Hepatocyte (in vitro differentiated cells): Measurements from ENCODE around the gene SLC16A9.

Source experiments
- EZH2 ChIP-seq: fragments of 200-600 bp; sonication (generic); IDR thresholded peaks from 2 replicates; pipeline ENCODE4 v1.6.1; 2016; ENCODE audit warnings: antibody characterized with exemption, mild to moderate bottlenecking, borderline replicate concordance
- EZH2phosphoT487 ChIP-seq: fragments of 200-600 bp; sonication (generic); IDR thresholded peaks from one replicate; pipeline ENCODE4 v1.6.1; 2018; ENCODE audit warnings: antibody characterized with exemption, mild to moderate bottlenecking, low read depth, moderate library complexity; ENCODE audit not compliant: unreplicated experiment, severe bottlenecking
- TF ChIP-seq, protein P1 (sequence below): fragments of 200-600 bp; sonication (generic); IDR thresholded peaks from 2 replicates; pipeline ENCODE4 v1.5.1; 2016; ENCODE audit warnings: antibody characterized with exemption, mild to moderate bottlenecking; ENCODE audit not compliant: poor library complexity

- TF ChIP-seq, protein P1, sequence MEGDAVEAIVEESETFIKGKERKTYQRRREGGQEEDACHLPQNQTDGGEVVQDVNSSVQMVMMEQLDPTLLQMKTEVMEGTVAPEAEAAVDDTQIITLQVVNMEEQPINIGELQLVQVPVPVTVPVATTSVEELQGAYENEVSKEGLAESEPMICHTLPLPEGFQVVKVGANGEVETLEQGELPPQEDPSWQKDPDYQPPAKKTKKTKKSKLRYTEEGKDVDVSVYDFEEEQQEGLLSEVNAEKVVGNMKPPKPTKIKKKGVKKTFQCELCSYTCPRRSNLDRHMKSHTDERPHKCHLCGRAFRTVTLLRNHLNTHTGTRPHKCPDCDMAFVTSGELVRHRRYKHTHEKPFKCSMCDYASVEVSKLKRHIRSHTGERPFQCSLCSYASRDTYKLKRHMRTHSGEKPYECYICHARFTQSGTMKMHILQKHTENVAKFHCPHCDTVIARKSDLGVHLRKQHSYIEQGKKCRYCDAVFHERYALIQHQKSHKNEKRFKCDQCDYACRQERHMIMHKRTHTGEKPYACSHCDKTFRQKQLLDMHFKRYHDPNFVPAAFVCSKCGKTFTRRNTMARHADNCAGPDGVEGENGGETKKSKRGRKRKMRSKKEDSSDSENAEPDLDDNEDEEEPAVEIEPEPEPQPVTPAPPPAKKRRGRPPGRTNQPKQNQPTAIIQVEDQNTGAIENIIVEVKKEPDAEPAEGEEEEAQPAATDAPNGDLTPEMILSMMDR: no peak
- TF ChIP-seq EZH2 (no peak), EZH2phosphoT487 (no peak)
These were observed 10.7 kb upstream of the SLC16A9 start for GRCh38 chr10:59720377-59720776.
